ENCODE data around the gene PSMG2. TPM values are rescaled to one million over a fixed set of nuclear protein-coding genes. Genes with fewer than 3 reads are reported as not detected.

The PSMG2 gene
- total and polyA plus RNA-seq, 2 of the 4 experiments (the other 2 are of a cell fraction), result 34.4 to 59.5 TPM

GRCh38 chr18:12657684-12658425, 45.0 kb upstream of the PSMG2 start, which contains the start of gene SPIRE1 (continued):
- TF ChIP-seq BHLHE40 (IDR thresholded peaks at IDR 0.05; ENCODE audit: low read depth, low read length) (0 out of 2 replicates have a peak, but pooled peaks have one; percentile 29), SMC3 (IDR thresholded peaks at IDR 0.05; ENCODE audit: low read depth, low read length) (no peak)

GRCh38 chr18:12658426-12659138, 44.3 kb upstream of the PSMG2 start:
- no peak overlapping the region for H3K56ac ChIP-seq (ENCODE audit: extremely low read depth, insufficient read depth, low read length)
- CTCF ChIA-PET, result interaction anchor here (1.1 kb wide), 1 partner anchor 267 kb away, joined by 4 read pairs; no protein-coding TSS in a partner anchor
- H2BK120ac ChIP-seq (ENCODE audit: low read depth, low read length), result no peak overlapping the region; the same call in 1 of the 2 replicates
- H3K23ac ChIP-seq (ENCODE audit: low read depth, low read length), result peak overlapping the region; percentile 55
- DNase-seq, result peak; percentile 33
- H4K8ac ChIP-seq (ENCODE audit: low read depth in 2 of 2, low read length in 2 of 2), result peak overlapping the region in 1 of 2 experiments; percentile 49; a peak in 1 of 4 replicates
- no peak overlapping the region for H2AK5ac ChIP-seq (ENCODE audit: low read depth, low read length)
- H4K91ac ChIP-seq (ENCODE audit: insufficient read depth, low read depth, low read length), result 0 out of 2 replicates have a peak overlapping the region, but pooled peaks have one; percentile 42
- no peak overlapping the region for H4K5ac ChIP-seq (ENCODE audit: low read depth, low read length)
- H2BK15ac ChIP-seq (ENCODE audit: low read depth, low read length), result no peak overlapping the region
- no peaks in the 10 kb centered on the region for H3K9me3 ChIP-seq (ENCODE audit: control insufficient read depth, insufficient read depth, low read length)
- peak overlapping the region; percentile 84 for H3K4me2 ChIP-seq (ENCODE audit: low read depth, low read length)
- H3K27me3 ChIP-seq (ENCODE audit: control insufficient read depth, insufficient read depth, low read length), result no peaks in the 10 kb centered on the region
- in situ Hi-C loops (cut with MboI; ENCODE audit: low sequenced_read_pairs) (no loop called here), dilution Hi-C loops (cut with HindIII; ENCODE audit: low sequenced_read_pairs, unreplicated experiment) (no loop called here), intact Hi-C loops (cut with micrococcal nuclease) (loop anchor here (1.0 to 5.0 kb wide), 3 partner anchors 118 to 281 kb away; partner anchors contain the start of genes AFG3L2 and PRELID3A)
- no peak overlapping the region for H3K18ac ChIP-seq (ENCODE audit: low read depth, low read length)
- H2AFZ ChIP-seq (replicated peaks; ENCODE audit: low read length, poor library complexity), result peak overlapping the region; percentile 99
- H3K4me1 ChIP-seq (ENCODE audit: control insufficient read depth, insufficient read depth, low read length), result 0 out of 2 replicates have a peak, but pooled peaks cover 1% of the 10 kb centered on the region
- 13% methylated on average over 3 of the region's 42 CpGs; no CpG with 5 or more reads in 1 of the 2 experiments for WGBS, 2 experiments (ENCODE audit: extremely low coverage in 2 of 2, insufficient read length in 1 of 2)
- no peak overlapping the region for H3K14ac ChIP-seq (replicated peaks; ENCODE audit: low read depth, low read length)
- ATAC-seq (ENCODE audit: low read depth), result peak; percentile 7
- H2BK20ac ChIP-seq (ENCODE audit: low read depth, low read length), result no peak overlapping the region
- H3K36me3 ChIP-seq (ENCODE audit: control insufficient read depth, insufficient read depth, low read length), result no peaks in the 10 kb centered on the region
- POLR2A ChIA-PET (ENCODE audit: unreplicated experiment), result no interaction called here
- peaks cover 8% of the 10 kb centered on the region for H4K20me1 ChIP-seq (ENCODE audit: insufficient read depth, low read length)
- BruUV-seq (replicated peaks), result no TSS peak
- peaks cover 0 to 17% of the 10 kb centered on the region in 2 experiments; a peak in 2 of 4 replicates for H3K79me1 ChIP-seq (ENCODE audit: low read depth in 1 of 2, low read length in 2 of 2)
- peak overlapping the region; percentile 61 for H3K9ac ChIP-seq (ENCODE audit: low read depth, low read length)
- no peak overlapping the region; the same call in 1 of the 2 replicates for H3K27ac ChIP-seq (ENCODE audit: insufficient read depth, low read length)
- no peak overlapping the region; the same call in 1 of the 2 replicates for H3K4ac ChIP-seq (ENCODE audit: low read depth, low read length)
- peak overlapping the region; percentile 67 for H2AK9ac ChIP-seq (replicated peaks; ENCODE audit: low read depth, low read length, poor library complexity)
- peak overlapping the region; percentile 91 for H3K4me3 ChIP-seq (ENCODE audit: insufficient read depth, low read depth, low read length)
- no peaks in the 10 kb centered on the region; the same call in 1 of the 2 replicates for H3K9me1 ChIP-seq (ENCODE audit: insufficient read depth, low read length)
- no peak overlapping the region for H2BK5ac ChIP-seq (ENCODE audit: low read depth, low read length, poor library complexity, severe bottlenecking)
- TF ChIP-seq FOS (IDR thresholded peaks at IDR 0.05; ENCODE audit: low read depth, low read length) (no peak), USF2 (IDR thresholded peaks at IDR 0.05; ENCODE audit: low read depth, low read length) (no peak), CEBPB (IDR thresholded peaks at IDR 0.05; ENCODE audit: low read depth, low read length) (no peak), MXI1 (IDR thresholded peaks at IDR 0.05; ENCODE audit: borderline replicate concordance, low read depth, low read length) (no peak), RAD21 (IDR thresholded peaks at IDR 0.05; ENCODE audit: low read length) (no peak), RFX5 (IDR thresholded peaks at IDR 0.05; ENCODE audit: low read depth, low read length) (no peak), MAZ (IDR thresholded peaks at IDR 0.05; ENCODE audit: borderline replicate concordance, low read depth, low read length) (no peak), RCOR1 (IDR thresholded peaks at IDR 0.05; ENCODE audit: insufficient replicate concordance, low read length) (no peak), ELK1 (IDR thresholded peaks at IDR 0.05; ENCODE audit: borderline replicate concordance, low read depth, low read length) (no peak), MAFK (IDR thresholded peaks at IDR 0.05; ENCODE audit: low read depth, low read length) (no peak), POLR2A (IDR thresholded peaks at IDR 0.05; ENCODE audit: low read depth, low read length) (no peak)

All from IMR-90 (cell line).